ENCODE measurements around the gene PTK6. TPM values are rescaled to one million over a fixed set of nuclear protein-coding genes. Genes with fewer than 3 reads are reported as not detected.
"Not testable (repeated sequence)": the region's sequence is repeated elsewhere in the genome, so short reads cannot be mapped to it uniquely, and the experiment has no call there.

Gene PTK6
- total RNA-seq, 1 donor from 2014 or later: not detected

GRCh38 chr20:63570281-63571086 is 33.3 kb upstream of the PTK6 start:
- no peak for DNase-seq (ENCODE audit: low read depth in 2 of 2)

DNA sequence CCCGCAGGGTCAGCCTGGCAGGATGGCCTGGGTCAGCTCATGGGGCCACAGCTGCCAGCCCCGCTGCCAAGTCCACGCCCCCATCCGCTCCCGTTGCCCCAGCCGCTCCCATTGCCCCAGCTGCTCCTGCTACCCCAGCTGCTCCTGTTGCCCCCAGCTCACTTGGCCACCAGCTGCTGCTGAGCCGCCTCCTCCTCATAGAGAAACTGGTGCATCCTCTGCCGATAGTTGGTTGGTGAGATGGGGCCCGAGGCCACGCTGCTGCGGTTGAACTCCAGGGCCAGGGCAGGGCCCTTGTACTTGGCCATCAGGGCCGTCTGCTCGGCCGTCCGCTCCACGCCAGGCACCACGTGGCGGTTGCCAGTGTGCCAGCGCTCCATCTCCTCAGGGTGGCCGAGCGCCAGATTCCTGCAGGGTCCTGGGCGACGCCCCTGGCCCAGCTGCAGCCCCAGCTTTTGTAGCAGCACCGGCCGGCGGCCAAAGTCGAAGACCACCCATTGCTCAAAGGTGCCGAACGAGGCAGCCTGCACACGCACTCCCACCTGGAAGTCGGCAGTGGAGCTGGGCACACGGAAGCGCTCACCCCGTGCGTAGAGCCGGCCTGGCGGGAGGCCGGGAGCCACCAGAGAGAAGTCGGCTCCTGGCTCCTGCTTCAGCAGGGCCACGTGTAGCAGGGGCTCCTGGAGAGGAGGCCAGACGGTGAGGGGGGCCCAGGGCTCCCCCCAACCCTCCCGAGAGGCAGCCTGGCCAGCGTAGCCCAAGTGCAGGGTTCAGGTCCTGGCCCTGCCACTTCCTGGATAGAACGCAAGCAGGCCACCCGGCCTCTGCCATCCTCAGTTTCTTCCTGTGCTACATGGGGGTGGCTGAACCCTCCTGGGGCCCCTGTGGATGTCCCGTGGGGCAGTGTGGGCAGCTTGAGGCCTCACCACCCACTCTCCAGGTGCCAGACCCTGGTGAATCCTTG is 32.1 kb upstream of the PTK6 start:
- DNase-seq (ENCODE audit: low read depth in 2 of 2): no peak

DNA sequence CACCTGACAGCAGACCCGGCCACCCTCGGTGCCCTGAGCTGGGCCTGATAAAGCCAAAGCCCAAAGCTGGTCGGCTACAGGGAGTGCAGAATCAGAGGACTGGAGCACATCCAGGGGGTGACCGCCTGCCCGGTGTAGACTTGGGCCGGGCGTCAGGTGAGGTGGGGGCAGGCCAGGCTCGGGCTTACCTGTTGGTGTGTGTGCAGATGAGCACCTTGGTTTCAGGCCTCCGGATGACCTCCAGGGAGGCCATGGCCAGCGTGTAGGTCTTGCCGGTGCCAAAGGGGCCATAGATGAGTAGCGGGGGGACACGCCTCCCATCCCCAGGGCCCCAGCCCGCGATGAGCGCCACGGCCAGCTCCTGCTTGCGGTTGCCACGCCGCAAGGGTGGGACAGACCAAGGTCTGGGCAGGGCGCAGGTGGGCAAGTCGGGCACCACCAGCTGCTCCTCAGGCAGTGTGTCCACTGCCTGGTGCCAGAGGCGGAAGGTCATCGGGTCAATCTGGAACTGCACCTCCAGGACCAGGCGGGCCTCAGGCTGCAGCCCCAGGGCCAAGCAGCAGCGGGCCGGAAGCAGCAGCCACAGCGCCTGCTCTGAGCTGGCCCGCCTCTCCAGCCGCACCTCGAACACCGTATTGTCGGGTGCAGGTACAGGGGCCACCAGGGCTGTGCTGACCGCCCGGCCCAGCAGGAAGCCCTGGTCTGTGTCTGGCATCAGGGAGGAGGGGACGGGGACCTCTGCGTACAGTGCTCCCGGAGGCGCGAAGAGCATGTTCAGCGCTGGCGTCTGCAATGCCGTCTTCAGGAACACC is 31.2 kb upstream of the PTK6 start:
- DNase-seq (ENCODE audit: low read depth in 2 of 2): no peak

GRCh38 chr20:63567386-63568169 is 30.4 kb upstream of the PTK6 start:
- DNase-seq (ENCODE audit: low read depth in 2 of 2): peak in 1 of 2 donors; percentile 28

DNA sequence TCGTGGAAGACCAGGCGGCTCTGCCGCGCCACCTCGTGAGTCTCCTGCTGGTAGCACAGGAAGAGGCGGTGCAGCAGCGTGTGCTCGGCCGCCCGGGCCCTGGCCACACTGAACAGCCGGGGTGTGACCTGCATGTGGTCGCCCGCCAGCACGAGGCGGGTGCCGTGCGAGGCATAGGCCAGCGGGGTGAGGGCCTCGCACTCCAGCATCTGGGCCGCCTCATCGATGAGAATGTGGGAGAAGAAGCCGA is 29.9 kb upstream of the PTK6 start:
- no peak for DNase-seq (ENCODE audit: low read depth in 2 of 2)

- no peak for DNase-seq (ENCODE audit: low read depth in 2 of 2)
These were observed 29.4 kb upstream of the PTK6 start for GRCh38 chr20:63566395-63567135.

DNA sequence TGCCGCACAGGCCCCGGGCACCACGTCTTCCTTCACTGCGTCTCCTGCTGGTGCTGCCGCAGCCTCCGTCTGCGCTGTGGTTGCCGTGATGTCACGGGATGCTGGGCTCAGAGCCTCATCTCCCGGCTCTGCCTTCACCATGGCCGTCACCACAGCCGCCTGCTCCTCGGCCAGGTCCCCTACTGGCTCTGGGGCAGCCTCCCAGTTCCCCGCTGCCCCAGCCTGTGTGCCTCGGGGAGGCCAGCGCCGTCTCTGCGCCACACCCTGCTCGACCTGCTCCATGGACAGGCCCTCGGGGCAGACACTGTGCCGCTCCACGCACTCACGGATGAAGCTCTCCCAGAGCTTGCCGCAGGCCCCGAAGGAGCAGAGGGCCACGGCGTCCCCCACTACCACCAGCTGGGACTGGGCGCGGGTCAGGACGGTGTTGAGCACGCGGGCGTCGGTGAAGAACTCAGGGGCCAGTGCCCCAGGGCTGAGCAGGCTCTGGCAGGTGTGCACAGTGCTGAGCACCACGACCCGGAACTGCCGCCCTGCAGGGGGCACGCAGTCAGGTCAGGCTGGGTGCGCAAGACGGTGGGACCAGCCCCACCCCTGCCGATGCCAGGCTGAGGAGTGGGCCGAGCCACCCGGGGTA is 28.6 kb upstream of the PTK6 start:
- no peak for DNase-seq (ENCODE audit: low read depth in 2 of 2)

GRCh38 chr20:63565021-63565698 is 28.0 kb upstream of the PTK6 start:
- no peak for DNase-seq (ENCODE audit: low read depth in 2 of 2)

DNA sequence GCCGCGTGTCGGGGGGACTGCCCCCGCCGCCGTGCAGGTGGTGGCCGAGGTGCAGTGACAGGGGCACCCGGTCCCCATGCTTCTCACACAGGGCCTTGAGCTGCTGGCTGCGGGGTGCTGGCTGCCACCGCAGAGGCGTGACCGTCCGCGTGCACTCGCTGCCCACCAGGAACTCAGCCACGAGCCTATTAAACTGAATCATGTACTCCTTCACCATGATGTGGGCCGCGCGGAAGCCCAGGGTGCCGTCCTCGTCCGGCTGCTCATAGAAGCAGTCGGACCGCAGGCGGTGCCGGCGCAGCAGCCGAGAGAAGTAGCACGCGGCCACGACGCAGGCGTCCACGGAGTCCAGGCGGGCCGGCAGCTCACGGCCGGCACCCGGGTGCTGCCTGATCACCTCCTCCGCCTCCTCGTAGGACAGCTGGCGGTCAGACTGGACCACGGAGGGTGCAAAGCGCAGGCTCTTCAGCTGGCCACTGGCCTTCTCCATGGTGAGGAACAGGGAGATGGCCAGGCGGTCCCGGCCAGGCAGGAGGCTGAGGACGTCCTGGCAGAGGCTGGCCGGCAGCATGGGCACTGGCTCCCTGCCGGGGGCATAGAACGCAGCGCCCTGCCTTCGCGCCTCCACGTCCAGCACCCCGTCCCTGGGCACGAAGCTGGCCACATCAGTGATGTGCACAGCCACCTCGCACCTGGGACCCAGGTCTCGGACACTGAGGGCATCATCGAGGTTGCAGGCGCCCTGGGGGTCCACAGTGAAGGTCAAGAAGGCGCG is 27.0 kb upstream of the PTK6 start:
- DNase-seq (ENCODE audit: low read depth in 2 of 2): no peak

GRCh38 chr20:63563225-63563935 is 26.2 kb upstream of the PTK6 start:
- DNase-seq (ENCODE audit: low read depth in 2 of 2): no peak

DNA sequence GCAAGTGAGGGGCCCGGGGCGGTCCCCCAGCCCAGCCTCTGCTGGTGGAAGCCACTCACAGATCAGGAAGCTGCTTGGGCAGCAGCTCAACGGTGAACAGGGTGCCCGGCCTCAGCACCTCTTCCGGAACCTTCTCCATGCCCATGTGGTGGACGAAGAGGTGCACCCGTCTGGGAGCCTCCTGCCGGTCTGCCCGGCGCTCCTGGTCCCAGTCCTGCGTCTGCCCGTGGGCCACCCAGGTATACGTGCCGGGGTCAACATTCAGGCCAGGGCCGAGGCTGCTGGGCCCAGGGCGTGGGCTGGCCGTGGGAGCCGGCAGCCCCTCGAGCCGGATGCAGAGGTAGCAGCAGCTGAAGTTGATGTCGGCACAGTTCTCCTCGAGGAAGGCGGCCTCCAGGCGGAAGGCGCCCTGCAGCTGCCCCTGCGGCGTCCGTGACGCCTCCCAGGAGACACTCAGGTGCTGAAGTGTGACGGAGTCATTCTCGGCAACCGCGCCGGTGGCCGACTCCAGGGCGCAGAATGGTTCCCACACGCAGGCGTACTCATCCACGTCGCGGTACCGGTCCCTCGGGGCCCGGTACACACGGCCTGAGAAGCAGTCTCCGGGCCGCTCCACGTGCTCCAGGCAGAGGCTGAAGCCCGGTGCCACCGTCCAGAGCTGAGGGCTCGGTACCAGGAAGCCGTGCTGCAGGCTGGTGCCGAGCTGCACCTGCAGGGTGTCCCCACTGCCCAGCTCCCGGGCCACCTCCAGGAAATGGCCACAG is 25.5 kb upstream of the PTK6 start:
- DNase-seq (ENCODE audit: low read depth in 2 of 2): no peak

DNA sequence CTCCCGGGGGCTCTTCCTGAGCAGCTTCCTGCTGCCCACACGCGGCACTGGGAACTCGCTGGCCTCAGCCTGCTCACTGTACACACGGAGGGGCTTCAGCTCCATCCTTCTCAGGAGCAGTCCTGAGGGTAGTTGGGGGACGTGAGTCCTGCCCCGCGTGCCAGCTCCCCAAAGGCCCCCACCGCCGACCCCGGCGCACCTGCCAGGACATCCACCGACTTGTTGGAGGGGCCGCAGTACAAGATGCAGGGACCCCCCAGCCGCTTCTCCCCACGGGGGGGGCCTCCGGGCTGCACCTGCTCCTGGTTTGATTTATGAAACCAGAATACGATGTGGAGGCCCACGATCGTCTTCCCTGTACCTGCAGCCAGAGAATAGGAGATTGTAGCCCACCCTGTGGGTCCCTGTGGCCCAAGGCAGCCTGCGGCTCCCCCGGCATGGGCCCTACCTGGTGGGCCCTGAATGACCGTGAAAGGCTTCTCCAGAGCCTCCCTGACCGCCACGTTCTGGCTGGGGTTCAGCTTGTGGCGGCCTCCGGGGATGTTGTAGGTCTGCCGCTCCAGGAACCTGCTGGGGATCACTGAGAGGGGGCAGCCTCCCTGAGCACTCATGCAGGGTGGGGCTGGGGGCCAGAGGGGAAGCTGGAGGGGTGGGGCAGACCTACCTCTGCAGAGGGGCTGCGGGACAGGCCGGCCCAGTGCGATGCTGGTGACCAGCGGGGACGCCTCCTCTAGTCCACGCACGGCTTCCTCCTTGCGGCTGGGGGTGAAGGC is 24.6 kb upstream of the PTK6 start:
- no peak for DNase-seq (ENCODE audit: low read depth in 2 of 2)

DNA sequence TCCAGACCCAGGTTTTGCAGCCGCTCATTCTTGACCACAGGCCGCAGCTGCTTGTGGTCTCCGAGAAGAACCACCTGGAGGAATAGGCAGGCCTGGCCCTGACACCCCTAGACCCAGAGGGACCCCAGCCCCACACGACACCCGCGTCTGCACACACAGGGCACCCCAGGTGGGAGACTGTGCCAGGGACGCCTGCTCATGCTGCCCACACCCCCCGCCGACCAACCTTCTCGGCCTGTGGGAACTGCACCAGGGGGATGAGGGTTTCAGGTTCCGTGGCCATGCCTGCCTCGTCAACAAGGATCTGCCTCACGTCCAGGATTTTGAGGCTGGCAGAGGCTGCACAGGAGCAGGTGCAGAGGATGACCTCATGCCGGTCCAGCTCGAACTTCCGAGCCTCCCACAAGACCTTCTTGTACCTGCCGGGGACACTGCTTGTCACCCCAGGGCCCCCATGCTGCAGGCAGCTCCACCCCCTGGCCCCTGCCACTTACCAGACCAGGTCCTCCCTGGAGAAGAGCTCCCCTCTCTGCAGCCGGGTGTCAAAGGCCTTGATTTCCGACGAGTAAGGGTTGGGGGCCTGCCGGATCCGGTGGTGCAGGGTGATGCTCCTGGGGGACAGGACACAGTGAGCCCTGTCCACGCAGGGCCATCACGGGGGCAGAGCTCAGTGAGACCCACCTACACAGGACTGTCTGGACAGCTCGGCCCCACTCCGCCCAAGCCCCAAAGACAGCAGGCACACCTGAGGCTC is 23.9 kb upstream of the PTK6 start:
- DNase-seq (ENCODE audit: low read depth in 2 of 2): no peak

DNA sequence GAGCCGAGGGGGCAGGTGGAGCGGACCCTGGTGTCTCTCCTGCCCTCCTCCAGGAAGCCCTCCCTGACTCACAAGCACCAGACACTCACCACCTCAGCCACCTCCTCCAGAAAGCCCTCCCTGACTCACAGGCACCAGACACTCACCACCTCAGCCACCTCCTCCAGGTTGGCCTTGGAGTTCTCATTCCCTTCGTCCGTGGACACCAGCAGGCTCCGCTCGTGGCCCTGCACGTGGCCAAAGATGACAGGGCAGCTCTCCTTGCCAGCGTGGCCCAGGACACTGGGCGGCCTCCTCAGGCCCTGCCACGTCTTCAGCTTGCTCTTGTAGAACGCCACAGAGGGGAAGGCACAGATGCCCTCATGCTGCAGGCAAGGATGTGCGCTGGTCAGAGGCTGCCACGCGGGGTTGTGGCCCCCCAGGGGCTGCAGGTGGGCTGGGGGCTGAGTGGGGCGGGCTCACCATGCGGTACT is 23.2 kb upstream of the PTK6 start:
- DNase-seq (ENCODE audit: low read depth in 2 of 2): no peak

DNA sequence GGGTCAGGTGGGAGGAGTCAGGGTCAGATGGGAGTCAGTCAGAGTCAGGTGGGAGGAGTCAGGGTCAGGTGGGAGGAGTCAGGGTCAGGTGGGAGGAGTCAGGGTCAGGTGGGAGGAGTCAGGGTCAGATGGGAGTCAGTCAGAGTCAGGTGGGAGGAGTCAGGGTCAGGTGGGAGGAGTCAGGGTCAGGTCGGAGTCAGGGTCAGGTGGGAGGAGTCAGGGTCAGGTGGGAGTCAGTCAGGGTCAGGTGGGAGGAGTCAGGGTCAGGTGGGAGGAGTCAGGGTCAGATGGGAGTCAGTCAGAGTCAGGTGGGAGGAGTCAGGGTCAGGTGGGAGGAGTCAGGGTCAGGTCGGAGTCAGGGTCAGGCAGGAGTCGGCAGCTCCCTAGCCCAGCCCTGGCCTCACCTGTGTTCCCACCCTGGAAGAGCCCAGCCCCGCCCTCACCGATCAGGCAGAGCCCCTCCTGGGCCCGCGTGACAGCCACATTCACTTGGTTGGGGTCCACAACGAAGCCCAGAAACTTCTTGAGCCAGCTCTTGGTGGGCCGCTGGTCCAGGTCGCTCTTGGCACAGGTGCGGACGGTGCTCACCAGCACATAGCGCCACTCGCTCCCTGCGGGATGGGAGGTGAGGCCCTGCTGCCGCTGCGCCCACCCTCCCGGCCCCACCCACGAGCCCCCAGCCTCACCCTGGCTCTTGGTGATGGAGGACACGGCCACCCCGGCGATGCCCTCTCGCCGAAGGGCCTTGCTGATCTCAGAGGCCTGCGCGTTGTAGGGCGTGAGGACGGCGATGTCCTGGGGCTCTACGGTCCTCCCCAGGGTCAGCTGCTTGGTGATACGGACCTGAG is 22.5 kb upstream of the PTK6 start:
- not testable (repeated sequence) for DNase-seq (ENCODE audit: low read depth in 2 of 2)

Measured in lung microvascular endothelial cell (primary cell).